ENCODE measurements around the gene CACNA1C. TPM values are rescaled to one million over a fixed set of nuclear protein-coding genes. Genes with fewer than 3 reads are reported as not detected.

CACNA1C gene
- total and polyA plus RNA-seq, 2 donors (not counting 1 experiment from before 2014, with no cell fraction given) = 7.6 to 11.4 TPM

- TF ChIP-seq CTCF (conservative IDR thresholded peaks at IDR 0.05 in 1 of 2, IDR thresholded peaks at IDR 0.05 in 1 of 2; ENCODE audit: low read depth in 1 of 2, low read length in 2 of 2) (no peak), EZH2 (IDR thresholded peaks at IDR 0.05; ENCODE audit: low read length, missing control alignments) (no peak)
- no peak overlapping the region for H2AFZ ChIP-seq (ENCODE audit: low read length)
- H3K4me2 ChIP-seq (ENCODE audit: extremely low read depth, insufficient read depth, low read length) = no peak overlapping the region
- no peaks in the 10 kb centered on the region for H4K20me1 ChIP-seq (ENCODE audit: control insufficient read depth, extremely low read depth, insufficient read depth, low read length)
- H3K79me2 ChIP-seq (ENCODE audit: control insufficient read depth, insufficient read depth, low read length) = no peaks in the 10 kb centered on the region
- no peak overlapping the region for H3K4me3 ChIP-seq (replicated peaks in 1 of 4; ENCODE audit: control extremely low read depth in 1 of 4, insufficient read depth in 1 of 4, low read depth in 3 of 4, low read length in 4 of 4)
- H3K9me3 ChIP-seq (ENCODE audit: control insufficient read depth, insufficient read depth, low read depth, low read length) = no peaks in the 10 kb centered on the region
- DNase-seq (ENCODE audit: low read depth in 2 of 2) = no peak
- peaks cover 5% of the 10 kb centered on the region for H3K27me3 ChIP-seq (ENCODE audit: control insufficient read depth, insufficient read depth, low read length)
- H3K4me1 ChIP-seq (ENCODE audit: control insufficient read depth, extremely low read depth, insufficient read depth, low read length) = no peaks in the 10 kb centered on the region
- no peak overlapping the region for H3K27ac ChIP-seq (ENCODE audit: insufficient read depth, low read length)
- H3K36me3 ChIP-seq (ENCODE audit: control insufficient read depth, insufficient read depth, low read length) = no peaks in the 10 kb centered on the region
- H3K9ac ChIP-seq (ENCODE audit: insufficient read depth, low read length) = no peak overlapping the region
Measured at GRCh38 chr12:2019126-2019525, 33.7 kb upstream of the CACNA1C start.

GRCh38 chr12:2020511-2020910 lies 32.3 kb upstream of the CACNA1C start:
- Histone ChIP-seq H3K27me3 (ENCODE audit: control insufficient read depth, insufficient read depth, low read length) (peaks cover 16% of the 10 kb centered on the region), H2AFZ (ENCODE audit: low read length) (no peak overlapping the region), H4K20me1 (ENCODE audit: control insufficient read depth, extremely low read depth, insufficient read depth, low read length) (no peaks in the 10 kb centered on the region), H3K27ac (ENCODE audit: insufficient read depth, low read length) (no peak overlapping the region), H3K36me3 (ENCODE audit: control insufficient read depth, insufficient read depth, low read length) (no peaks in the 10 kb centered on the region), H3K9ac (ENCODE audit: insufficient read depth, low read length) (no peak overlapping the region), H3K4me1 (ENCODE audit: control insufficient read depth, extremely low read depth, insufficient read depth, low read length) (no peaks in the 10 kb centered on the region), H3K9me3 (ENCODE audit: control insufficient read depth, insufficient read depth, low read depth, low read length) (no peaks in the 10 kb centered on the region), H3K79me2 (ENCODE audit: control insufficient read depth, insufficient read depth, low read length) (no peaks in the 10 kb centered on the region), H3K4me2 (ENCODE audit: extremely low read depth, insufficient read depth, low read length) (no peak overlapping the region), H3K4me3 (replicated peaks in 1 of 4; ENCODE audit: control extremely low read depth in 1 of 4, insufficient read depth in 1 of 4, low read depth in 3 of 4, low read length in 4 of 4) (no peak overlapping the region)
- no peak for DNase-seq (ENCODE audit: low read depth in 2 of 2)
- TF ChIP-seq CTCF (conservative IDR thresholded peaks at IDR 0.05 in 1 of 2, IDR thresholded peaks at IDR 0.05 in 1 of 2; ENCODE audit: low read depth in 1 of 2, low read length in 2 of 2) = no peak
- no peak for TF ChIP-seq EZH2 (IDR thresholded peaks at IDR 0.05; ENCODE audit: low read length, missing control alignments)

GRCh38 chr12:2023365-2023764 lies 29.4 kb upstream of the CACNA1C start:
- Histone ChIP-seq H3K9me3 (ENCODE audit: control insufficient read depth, insufficient read depth, low read depth, low read length) (no peaks in the 10 kb centered on the region), H3K4me3 (replicated peaks in 1 of 4; ENCODE audit: control extremely low read depth in 1 of 4, insufficient read depth in 1 of 4, low read depth in 3 of 4, low read length in 4 of 4) (no peak overlapping the region), H3K79me2 (ENCODE audit: control insufficient read depth, insufficient read depth, low read length) (no peaks in the 10 kb centered on the region), H3K36me3 (ENCODE audit: control insufficient read depth, insufficient read depth, low read length) (no peaks in the 10 kb centered on the region), H3K27me3 (ENCODE audit: control insufficient read depth, insufficient read depth, low read length) (peaks cover 27% of the 10 kb centered on the region), H3K9ac (ENCODE audit: insufficient read depth, low read length) (no peak overlapping the region), H3K4me2 (ENCODE audit: extremely low read depth, insufficient read depth, low read length) (no peak overlapping the region), H3K4me1 (ENCODE audit: control insufficient read depth, extremely low read depth, insufficient read depth, low read length) (no peaks in the 10 kb centered on the region), H3K27ac (ENCODE audit: insufficient read depth, low read length) (no peak overlapping the region), H4K20me1 (ENCODE audit: control insufficient read depth, extremely low read depth, insufficient read depth, low read length) (no peaks in the 10 kb centered on the region), H2AFZ (ENCODE audit: low read length) (no peak overlapping the region)
- TF ChIP-seq EZH2 (IDR thresholded peaks at IDR 0.05; ENCODE audit: low read length, missing control alignments) (no peak), CTCF (conservative IDR thresholded peaks at IDR 0.05 in 1 of 2, IDR thresholded peaks at IDR 0.05 in 1 of 2; ENCODE audit: low read depth in 1 of 2, low read length in 2 of 2) (no peak)
- DNase-seq (ENCODE audit: low read depth in 2 of 2) = no peak
